Right ventricle myocardium inferior (tissue), 1 donor: ENCODE measurements around the gene HSPA12B. TPM values are rescaled to one million over a fixed set of nuclear protein-coding genes. Genes with fewer than 3 reads are reported as not detected.

Experiments
- ATAC-seq: fragments of 200-7000 bp; cut with Tn5 transposase; one replicate; pipeline ENCODE4 v1.9.1; 2020; ENCODE audit warnings: mild to moderate bottlenecking, moderate library complexity
- DNase-seq: peaks from one replicate; pipeline ENCODE4 v3.0.0; 2021; ENCODE audit errors: missing footprints
- intact Hi-C: fragments of 100-400 bp; cut with DNase I; formaldehyde crosslinking; loops from one replicate; pipeline ENCODE4 v1.11.0; 2022
- total RNA-seq: library from RNA; stranded (reverse); fragmentation: NEBNext Ultra II Directional; extraction: Animal tissue kit (Norgen Biotek cat#: 25700); gene quantifications from one replicate; pipeline ENCODE4 v1.2.1, GENCODE V29; 2021
- donor health status: DM: no; HTN: yes; CAD: no; lungs with severe emphysema.

Gene HSPA12B
- total RNA-seq, 1 donor from 2014 or later = 17.5 TPM

GRCh38 chr20:3721912-3722311 is 10.6 kb upstream of the HSPA12B start:
- intact Hi-C loops = no loop called here
- ATAC-seq (no peak), DNase-seq (no peak)

- DNase-seq (no peak), ATAC-seq (no peak)
- intact Hi-C loops = no loop called here
These were observed 9.2 kb upstream of the HSPA12B start for GRCh38 chr20:3723284-3723683.

GRCh38 chr20:3724356-3724755 is 8.1 kb upstream of the HSPA12B start:
- intact Hi-C loops = no loop called here
- no peak for DNase-seq
- ATAC-seq = no peak

- DNase-seq (no peak), ATAC-seq (peak; percentile 57)
- intact Hi-C loops = no loop called here
These were observed 5.0 kb upstream of the HSPA12B start for GRCh38 chr20:3727401-3728021.

GRCh38 chr20:3728354-3728753 is 4.1 kb upstream of the HSPA12B start:
- intact Hi-C loops = no loop called here
- DNase-seq = no peak
- no peak for ATAC-seq

- DNase-seq (no peak), ATAC-seq (no peak)
- intact Hi-C loops = no loop called here
These were observed 3.6 kb upstream of the HSPA12B start for GRCh38 chr20:3728876-3729275.

- no peak for ATAC-seq
- intact Hi-C loops = no loop called here
- DNase-seq = no peak
These were observed 3.1 kb upstream of the HSPA12B start for GRCh38 chr20:3729378-3729777.

GRCh38 chr20:3729811-3730540 is 2.5 kb upstream of the HSPA12B start:
- intact Hi-C loops = no loop called here
- DNase-seq (no peak), ATAC-seq (peak; percentile 20)

GRCh38 chr20:3730803-3731672 is 1.4 kb upstream of the HSPA12B start:
- ATAC-seq = no peak
- intact Hi-C loops = no loop called here
- DNase-seq = no peak

GRCh38 chr20:3731944-3732326 is 550 bp upstream of the HSPA12B start:
- DNase-seq = no peak
- no peak for ATAC-seq
- intact Hi-C loops = no loop called here

GRCh38 chr20:3733119-3733995 is 872 bp downstream of the HSPA12B start:
- no peak for DNase-seq
- intact Hi-C loops = no loop called here
- peak; percentile 9 for ATAC-seq

GRCh38 chr20:3734111-3734843 is 1.8 kb downstream of the HSPA12B start:
- DNase-seq = no peak
- intact Hi-C loops = no loop called here
- no peak for ATAC-seq

GRCh38 chr20:3735768-3736167 is 3.3 kb downstream of the HSPA12B start:
- intact Hi-C loops = no loop called here
- ATAC-seq (no peak), DNase-seq (no peak)

- peak; percentile 8 for ATAC-seq
- intact Hi-C loops = no loop called here
- DNase-seq = no peak
These were observed 5.9 kb downstream of the HSPA12B start for GRCh38 chr20:3738111-3739053.

GRCh38 chr20:3739054-3739925 is 6.8 kb downstream of the HSPA12B start:
- intact Hi-C loops = no loop called here
- DNase-seq = no peak
- peak; percentile 36 for ATAC-seq

- DNase-seq = no peak
- ATAC-seq = no peak
- intact Hi-C loops = no loop called here
These were observed 7.5 kb downstream of the HSPA12B start for GRCh38 chr20:3739926-3740451.
